NCI-H748 (cell line): ENCODE results near the gene ALKBH3.

ENCODE experiments used
- DNase-seq: peaks from one replicate; lab custom pipeline; 2025; ENCODE audit not compliant: unreplicated experiment; lab: John Stamatoyannopoulos, UW

Gene ALKBH3

DNA sequence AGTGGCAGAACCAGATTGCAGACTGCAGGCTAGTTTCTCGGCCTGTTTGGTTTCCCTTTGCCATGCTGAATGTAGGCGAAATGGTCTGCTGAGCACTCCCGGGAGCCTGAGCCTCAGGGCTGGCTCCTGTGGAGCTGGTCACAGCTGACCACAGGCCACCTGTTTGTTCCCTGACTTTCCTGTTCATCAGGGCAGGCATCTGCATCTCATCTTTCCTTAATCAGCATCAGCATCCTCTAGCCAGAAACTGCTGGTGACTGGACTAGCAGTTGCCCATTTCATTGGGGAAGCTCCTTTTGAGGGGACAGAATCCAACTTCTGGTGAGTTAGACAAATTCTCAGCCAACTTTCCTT is 41.6 kb downstream of the ALKBH3 start:
- DNase-seq: no peak

DNA sequence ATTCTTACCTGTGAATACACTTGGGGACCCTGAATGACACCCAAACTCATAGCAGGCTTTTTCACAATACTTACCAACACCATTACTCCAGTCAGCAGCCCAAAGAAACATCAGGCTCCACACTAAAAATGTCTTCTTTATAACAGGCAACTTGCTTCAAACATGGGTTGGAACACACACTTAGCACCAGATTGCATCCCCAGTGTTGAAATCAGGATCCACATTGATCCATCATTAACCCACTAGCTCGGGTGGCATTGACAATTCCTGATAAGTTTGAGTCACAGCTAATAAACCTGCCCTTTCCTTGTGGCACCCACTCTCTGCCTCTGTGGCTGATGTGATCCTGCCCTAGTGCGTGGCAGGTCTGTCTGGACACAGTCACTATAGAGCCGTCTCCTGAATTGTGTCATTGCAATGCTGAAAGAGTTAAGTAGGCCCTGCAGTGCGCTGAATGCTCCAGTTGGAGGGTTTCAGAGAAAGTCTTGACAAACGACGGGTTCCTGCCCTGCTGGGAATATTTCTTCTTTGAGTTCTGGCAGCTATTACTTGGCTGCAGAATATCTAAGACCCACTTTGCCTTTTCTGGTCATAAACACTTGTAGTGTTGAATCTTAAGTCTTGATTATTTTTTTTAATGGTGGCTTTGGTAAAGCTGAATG is 42.2 kb downstream of the ALKBH3 start:
- DNase-seq: no peak

DNA sequence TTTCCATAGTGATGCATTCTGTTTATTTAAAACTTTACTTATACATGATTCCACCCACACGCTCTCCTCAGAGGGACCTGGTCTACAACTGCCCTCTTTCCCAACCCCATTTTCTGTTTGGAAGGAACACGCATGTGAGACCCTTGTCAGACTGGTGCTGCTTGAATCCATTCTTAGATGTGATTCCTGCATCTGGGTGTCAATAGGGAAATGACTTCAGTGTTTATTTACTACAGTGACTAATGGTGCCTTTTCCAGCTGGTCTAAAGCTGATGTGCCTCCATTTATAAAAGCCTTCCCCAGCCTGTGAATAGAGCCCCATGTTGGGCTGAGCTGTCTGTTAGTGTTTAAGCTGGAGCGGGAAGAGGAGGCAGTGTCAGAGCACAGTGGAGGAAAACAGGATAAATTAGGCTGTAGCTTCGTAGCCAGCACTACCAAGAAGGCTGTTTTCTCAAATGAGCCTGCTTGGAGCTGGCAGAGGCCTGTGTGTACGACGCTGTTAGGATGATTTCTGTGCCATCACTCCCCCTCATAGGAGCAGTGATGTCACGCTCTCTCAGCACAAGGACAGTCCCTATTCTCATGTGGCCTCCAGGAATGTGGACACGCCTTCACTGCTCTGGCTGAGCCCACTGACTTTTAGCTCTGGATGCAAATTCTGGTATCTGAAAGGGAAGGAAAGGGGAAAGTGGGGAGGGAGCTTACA is 42.9 kb downstream of the ALKBH3 start:
- no peak for DNase-seq

DNA sequence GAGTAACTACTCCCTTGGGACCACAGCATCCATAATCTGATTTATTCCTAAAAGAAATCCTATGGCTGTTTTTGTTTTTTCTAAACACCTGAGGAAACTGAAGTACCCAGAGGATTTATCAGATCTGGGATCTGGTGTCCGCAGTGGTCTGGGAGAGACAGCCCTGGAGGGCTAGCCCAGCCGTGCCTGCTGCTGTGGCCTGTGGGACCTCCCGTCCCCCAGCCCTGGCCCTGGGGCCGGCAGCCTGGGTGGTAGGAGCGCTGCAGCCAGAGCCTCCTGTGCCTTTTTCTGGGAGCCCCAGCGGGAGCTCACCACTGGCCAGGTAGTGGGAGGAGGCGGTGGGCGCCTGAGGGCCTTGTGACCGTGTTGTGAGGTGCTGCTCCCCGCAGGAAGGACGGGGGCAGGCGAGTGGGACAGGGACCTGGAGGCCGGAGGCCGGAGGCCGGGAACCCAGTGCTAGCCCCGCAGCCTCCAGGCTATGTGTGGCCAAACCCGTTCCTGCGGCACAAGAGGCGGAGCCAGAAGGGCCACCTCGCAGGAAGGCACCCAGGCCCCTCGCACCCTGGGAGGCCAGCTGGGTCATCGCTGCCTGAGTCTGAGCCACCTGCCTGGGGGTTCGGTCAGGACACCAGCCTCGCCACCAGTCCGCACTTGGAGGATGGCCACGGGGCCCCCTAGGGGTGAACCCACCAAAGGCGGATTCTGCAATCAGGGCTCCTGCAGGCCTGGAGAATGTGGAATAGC is 43.7 kb downstream of the ALKBH3 start:
- no peak for DNase-seq

DNA sequence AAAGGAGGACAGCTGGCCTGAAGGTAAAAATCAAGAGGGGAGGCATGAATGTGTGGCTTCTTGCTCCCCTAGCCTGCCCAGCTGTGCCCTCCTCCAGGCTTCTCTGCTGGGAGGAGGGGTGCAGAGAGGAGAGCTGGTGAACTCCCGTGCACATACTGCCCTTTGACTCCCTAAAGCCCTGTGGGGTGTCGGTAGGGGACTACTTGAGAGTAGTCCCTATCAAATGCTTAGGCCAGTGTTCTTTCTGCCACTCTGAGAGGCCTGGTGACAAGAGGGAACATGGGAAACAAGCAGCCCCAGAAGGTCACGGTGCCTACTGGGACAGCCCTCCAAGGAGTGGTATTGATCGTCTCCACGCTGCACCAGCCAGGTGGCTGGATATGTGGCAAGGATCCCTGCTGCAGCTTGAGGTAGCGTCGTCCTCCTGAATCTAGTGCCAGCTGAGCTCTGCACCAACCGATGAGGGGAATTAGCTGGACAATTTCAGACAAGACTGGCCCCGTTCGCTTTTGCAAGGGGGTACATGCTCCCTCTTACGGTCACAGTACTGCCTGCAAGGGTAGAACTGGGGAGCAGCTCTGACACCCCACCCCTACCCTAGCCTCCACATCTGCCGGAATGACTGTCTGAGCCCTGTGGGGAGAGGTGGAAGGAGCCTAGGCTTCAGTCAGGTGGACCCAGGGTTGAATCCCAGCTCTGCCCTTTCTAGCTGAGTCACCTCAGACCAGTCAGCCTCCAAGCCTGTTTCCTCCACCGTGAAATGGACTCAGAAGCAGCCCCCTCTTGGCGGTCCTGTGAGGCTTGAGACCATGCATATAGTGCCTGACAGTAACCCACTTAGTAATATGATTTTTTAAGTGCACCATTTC is 44.7 kb downstream of the ALKBH3 start:
- no peak for DNase-seq

DNA sequence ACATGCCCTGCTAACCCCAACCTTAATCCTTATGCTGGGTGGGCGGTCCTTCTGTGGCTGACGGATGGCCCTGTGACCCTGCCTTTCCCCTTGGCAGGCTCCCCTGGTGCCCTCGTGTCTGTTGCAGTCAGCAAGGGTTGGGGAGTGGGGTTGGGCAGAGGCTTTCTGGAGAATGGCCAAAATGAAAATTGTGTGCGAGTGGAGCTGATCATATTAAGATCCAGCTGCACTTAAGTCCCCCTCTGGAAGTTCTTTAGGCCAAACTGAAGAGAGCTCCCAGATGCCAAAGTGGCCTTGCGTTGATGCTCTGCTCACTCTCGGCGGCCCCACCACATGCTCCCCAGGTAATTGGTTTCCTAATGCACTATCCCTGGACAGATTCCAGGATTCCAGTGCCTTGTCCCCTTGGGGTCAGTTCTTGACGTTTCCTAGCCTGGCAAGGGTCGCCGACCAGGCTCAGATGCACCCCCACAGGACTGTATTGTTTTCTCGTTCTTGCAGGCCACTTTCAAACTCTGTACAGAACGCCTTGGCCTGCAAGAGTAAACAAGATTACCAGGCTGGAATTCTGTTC is 45.4 kb downstream of the ALKBH3 start:
- no peak for DNase-seq

DNA sequence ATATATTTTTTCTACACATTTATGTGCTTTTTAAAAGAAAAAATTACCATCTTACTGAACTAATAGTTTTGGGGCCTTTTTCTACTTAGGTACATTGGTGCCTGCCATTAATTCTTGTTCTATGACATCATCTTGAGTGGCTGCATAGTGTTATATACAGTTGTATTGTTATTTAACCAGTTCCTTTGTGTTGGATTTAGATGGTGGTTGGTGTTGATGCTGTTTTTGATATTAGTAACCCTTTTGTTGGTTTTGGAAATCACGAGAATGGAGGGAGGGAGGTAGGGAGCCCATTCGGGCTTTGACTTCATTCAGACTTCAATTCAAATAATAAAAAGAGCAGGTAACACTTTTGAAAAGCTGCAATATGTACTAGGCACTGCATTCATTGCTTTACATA is 46.4 kb downstream of the ALKBH3 start:
- no peak for DNase-seq

DNA sequence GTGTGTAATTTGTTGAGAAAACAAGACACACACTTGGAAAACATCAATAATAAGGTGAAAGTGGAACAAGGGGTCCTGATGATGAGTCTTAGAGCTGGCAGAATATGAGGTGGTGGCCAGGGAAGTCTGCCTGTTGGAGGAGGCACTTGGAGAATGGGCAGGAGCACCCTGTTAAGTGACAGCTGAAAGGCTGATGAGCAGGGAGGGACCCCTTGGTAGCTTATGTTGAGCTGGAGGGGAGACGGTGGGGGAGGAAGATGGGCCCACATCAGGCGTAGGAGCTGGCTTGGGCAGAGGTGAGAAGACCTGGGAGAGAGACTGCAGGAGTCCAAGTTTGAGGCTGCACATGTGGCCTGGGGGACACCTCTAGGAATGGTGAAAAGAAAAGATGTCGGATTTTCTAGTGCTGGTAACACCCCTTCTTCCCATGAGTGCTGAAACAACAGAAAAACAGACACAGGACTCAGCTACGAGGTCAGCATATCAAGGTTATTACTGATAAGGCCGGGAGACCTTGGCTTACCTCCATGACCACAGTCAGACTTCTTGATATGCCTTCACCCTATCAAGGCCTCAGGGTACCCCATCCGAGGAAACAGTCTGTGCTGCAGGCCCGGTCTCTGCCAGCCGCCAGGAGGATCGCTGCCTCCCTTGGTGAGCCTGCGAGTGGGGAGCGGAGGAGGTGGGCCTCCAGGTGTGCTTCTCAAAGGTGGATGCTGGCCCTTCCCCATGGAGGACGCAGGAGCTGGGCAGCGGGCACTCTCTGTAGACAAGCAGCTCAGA is 47.5 kb downstream of the ALKBH3 start:
- DNase-seq: no peak

DNA sequence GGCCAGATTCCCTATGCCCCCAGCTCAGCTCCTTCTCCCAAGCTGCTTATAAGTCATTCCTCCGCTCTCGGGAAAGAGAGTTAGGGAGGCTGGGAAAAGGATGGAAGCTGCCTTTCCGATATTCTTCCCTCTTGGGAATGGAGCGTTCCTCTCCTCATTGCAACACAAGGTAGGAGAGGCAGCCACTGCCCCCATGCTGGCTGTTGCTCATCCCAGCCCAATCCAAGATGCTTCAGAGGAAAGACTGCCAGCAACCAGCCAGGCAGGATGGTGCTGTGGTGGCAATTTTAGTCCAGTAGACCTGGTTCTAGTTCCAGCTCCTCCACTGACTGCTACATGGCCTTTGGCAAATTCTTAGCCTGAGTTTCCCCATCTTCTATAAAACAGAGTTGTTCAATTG is 48.1 kb downstream of the ALKBH3 start:
- no peak for DNase-seq

DNA sequence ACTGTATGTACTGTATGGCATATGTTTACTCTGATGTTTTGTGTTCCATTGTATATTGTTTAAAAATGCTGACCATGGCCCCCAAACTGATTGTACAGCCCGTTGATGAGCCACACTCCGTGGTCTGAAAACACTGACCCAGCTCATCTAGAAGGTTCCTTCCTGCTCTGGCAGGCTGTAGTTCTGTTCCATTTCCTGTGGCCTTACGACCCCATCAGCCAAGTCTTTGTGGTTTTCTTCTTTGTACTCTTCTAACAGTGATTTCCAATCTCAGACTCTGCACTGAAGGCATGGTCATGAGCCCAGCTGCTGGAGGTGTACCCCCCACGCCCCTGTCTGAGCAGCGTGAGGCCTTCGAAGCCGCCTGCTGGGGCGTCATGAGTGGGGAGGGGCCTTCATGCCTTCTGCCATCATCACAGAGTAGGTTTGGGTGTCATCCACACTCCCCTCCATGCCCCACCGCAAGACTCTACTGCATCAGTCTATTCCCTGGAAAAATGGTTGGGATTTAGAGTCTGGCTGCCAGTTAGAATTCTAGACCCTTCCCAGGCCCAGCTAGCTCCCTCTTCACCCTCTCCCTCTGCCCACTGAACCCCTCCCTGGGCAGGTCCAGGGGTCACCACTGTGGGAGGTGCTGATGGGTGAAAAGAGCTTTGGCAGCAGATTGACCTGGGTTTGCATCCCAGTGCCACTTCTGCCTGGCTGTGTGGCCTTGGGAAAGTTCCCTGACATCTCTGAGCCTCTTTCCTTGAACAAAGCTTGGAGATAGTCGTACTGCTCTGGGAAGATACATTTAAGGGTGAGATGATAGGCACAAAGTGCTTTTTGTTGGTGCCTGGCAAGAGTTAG is 50.5 kb downstream of the ALKBH3 start:
- DNase-seq: no peak

DNA sequence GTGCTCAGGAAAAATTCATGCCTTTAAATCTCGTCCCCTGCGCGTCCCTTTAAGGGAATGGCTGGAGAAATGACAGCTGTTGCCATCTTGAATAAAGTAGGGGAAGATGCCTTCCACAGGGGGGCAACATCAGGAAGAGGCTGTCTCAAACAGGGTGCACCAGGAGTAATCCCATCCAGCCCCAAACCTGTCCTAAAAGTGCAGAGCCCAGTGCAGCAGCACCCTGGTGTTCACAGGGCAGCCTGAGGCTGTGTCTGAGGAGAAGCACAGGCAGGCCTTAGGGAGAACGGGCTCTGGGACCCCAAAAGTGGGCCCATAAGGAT is 51.0 kb downstream of the ALKBH3 start:
- no peak for DNase-seq

DNA sequence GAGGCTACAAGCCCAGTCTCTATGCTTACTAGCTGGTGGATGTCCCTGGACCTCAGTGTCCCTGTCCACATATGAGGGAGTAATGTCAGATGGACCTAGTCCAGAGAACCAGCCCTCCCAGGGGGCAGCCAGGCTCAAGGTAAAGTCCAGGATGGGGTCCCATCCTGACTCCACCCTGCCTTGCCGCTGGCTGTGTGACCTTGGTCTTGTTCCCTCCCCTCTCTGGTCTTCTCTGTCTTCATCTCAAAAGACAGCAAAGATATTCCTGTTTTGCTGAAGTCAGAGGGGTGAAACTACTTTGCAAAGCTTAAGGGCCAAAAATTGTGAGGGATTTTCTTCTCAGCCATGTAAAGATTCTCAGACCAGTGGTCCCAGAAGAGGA is 52.6 kb downstream of the ALKBH3 start:
- DNase-seq: no peak

DNA sequence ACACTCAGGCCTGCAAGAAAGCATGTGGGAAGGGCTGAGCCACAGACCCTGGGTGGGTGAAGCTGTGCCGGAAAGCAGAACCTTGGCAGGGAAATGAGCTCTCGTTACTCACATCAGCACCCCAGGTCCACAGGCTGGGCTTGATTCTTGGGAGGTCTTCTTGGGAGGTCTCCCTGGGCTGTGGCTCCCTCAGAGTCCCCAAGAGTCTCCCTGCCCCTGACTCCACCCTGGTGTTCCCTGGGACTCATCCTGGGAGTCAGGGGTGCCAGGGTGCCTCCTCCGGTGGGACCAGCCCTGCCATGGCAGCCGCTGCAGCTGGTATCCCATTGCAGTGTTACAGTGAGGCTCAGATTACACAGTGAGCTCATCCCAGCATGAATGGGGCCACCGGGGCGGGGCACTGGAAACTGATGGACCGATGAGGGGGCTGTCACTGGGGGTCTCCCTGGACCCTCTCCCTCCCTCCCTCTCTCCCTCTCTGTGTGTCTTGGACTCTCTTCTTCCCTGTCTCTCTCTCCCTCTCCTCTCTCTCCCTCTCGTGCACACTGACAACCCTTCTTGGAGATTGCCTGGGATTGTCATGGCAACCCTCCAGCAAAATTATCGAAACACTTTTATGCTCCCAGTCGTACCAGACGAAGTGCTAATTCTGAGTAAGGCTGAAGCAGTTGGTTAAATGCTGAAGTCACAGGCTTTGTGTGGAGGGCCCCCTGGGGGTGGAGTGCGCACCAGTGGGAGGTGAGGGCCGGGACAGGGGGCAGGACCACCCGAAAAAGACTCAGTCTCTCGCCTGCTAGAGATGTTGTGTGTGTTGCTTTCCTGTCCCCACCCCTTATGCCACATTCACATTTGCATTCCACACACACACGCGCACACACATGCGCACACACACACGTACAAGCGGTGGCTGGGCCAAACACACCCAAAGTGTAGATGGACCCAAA is 53.2 kb downstream of the ALKBH3 start:
- DNase-seq: peak; percentile 61

DNA sequence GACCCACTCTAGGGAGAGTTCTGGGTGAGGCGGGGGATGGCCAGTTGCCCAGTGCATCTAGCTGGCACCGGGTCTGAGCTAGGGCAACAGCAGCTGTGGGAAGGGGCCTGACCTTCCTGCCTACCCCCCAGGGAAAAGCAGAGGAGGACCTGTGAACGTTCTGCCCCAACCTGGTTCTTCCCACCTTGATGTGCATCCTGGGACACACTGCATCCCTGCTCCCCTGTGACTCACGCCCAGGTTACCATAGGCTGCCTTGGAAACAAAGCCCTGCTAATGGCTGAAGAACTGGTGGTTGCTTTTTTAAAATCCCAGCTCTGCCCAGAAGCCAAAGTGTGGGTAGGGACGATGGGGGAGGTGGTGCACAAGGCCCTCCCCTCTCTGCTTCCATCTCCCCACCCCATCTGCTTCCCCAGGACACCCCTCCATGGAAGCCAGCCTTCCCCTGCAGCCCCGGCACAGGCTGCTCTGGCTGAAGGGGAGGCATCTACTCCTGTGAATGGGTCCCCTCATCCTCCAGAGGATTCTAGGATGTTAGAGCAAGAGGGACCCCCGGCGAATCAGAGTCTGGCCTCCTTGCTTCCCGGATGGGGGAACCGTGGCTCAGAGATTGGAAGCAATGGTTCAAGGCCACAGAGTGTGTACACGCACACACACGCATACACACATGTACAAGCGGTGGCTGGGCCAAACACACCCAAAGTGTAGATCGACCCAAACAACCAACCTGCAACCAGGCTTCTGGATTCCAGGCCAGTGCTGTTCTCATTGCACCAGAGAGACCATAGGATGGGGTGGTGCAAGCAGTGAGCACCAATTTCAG is 54.2 kb downstream of the ALKBH3 start:
- DNase-seq: no peak

DNA sequence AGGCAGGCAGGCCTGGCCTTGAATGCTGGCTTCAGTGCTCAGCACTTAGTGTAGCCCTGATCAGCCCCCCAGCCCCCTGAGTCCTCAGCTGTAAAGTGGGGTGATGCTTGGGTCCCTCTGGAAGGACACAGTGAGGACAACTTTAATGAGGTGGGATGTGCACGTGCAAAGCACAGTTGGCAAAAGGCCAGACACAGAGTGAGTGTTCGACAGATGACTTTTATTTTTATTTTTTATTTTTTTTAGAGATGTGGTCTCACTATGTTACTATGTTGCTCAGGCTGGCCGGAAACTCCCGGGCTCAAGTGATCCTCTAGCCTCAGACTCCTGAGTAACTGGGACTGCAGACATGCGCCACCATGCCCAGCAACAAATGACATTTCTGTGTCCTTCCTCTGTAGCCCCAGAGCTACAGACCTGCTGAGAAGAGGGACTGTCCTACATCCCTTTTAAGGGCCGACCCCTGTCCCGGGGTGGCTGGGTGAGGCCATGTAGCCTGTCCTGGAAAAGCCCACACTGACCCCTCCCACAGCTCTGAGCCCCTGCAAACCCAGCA is 54.9 kb downstream of the ALKBH3 start:
- DNase-seq: no peak

DNA sequence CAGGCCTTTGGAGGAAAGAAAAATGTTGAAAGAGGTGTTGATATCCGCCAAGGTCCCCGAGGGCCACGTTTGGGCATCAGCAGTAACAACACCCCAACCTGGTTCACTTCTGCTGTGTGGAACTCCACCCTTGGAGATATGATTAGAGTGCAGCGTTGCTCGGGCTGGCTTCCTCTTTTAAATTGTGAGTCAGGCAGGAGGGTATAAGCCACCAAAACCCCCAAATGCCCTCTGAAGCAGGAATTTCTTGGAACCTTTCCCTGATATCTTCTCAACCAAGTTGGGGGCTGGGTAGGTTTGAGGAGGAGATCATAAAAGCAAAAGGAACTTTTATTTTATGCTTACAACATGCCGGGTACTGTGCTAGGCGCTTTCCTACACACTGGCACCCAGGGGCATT is 55.4 kb downstream of the ALKBH3 start:
- DNase-seq: no peak
